ENCODE measurements around the gene LACTB. TPM values are rescaled to one million over a fixed set of nuclear protein-coding genes. Genes with fewer than 3 reads are reported as not detected.

Gene LACTB
- total and polyA plus RNA-seq, 7 donors, result 7.2 to 32.4 (median 11.2) TPM

GRCh38 chr15:63122002-63122875 is 578 bp downstream of the LACTB start:
- Histone ChIP-seq H3K4me3 (peak overlapping the region; percentile 66 to 99 (median 83)), H3K4me1 (peaks cover 0 to 13% (median 2%) of the 10 kb centered on the region in 4 donors), H3K9me3 (peaks cover 0 to 2% (median 0%) of the 10 kb centered on the region in 4 donors), H3K27me3 (no peaks in the 10 kb centered on the region), H3K27ac (peak overlapping the region; percentile 89 to 94 (median 91)), H3K36me3 (peaks cover 0 to 16% (median 0%) of the 10 kb centered on the region in 4 donors)
- peak in 1 of 4 experiments; percentile 15 for TF ChIP-seq CTCF (IDR thresholded peaks at IDR 0.05)
- peak; percentile 39 to 62 (median 50) for TF ChIP-seq POLR2AphosphoS5 (IDR thresholded peaks at IDR 0.05)
- no peak for TF ChIP-seq POLR2A (IDR thresholded peaks at IDR 0.05)
- TF ChIP-seq EP300 (IDR thresholded peaks at IDR 0.05), result no peak
- WGBS, 2 donors, result 1% methylated on average over 59 of the region's 59 CpGs
- intact Hi-C loops (cut with DNase I), result loop anchor here (10.0 kb wide), 1 partner anchor 153 kb away; the partner anchor contains the start of gene APH1B
- peak; percentile 93 for DNase-seq

GRCh38 chr15:63124506-63124905 is 2.8 kb downstream of the LACTB start:
- Histone ChIP-seq H3K27ac (no peak overlapping the region), H3K4me1 (peaks cover 0 to 13% (median 2%) of the 10 kb centered on the region in 4 donors), H3K9me3 (peaks cover 0 to under 1% (median 0%) of the 10 kb centered on the region in 4 donors), H3K4me3 (no peak overlapping the region), H3K36me3 (peaks cover 0 to 35% (median 5%) of the 10 kb centered on the region in 4 donors), H3K27me3 (no peaks in the 10 kb centered on the region)
- intact Hi-C loops (cut with DNase I), result loop anchor here (10.0 kb wide), 1 partner anchor 150 kb away; the partner anchor contains the start of gene APH1B
- 97 to 98% methylated on average over 9 of the region's 9 CpGs for WGBS, 2 donors
- DNase-seq, result no peak
- no peak for TF ChIP-seq POLR2A (IDR thresholded peaks at IDR 0.05)
- no peak for TF ChIP-seq EP300 (IDR thresholded peaks at IDR 0.05)
- TF ChIP-seq CTCF (IDR thresholded peaks at IDR 0.05), result no peak
- TF ChIP-seq POLR2AphosphoS5 (IDR thresholded peaks at IDR 0.05), result no peak

GRCh38 chr15:63126726-63127125 is 5.1 kb downstream of the LACTB start:
- intact Hi-C loops (cut with DNase I), result loop anchor here (10.0 kb wide), 1 partner anchor 148 kb away; the partner anchor contains the start of gene APH1B

GRCh38 chr15:63133786-63134185 is 12.1 kb downstream of the LACTB start:
- peak overlapping the region in 2 of 4 donors; percentile 20 to 57 for H3K27ac ChIP-seq
- no peaks in the 10 kb centered on the region for H3K9me3 ChIP-seq
- peaks cover 0 to 4% (median 0%) of the 10 kb centered on the region in 4 donors for H3K4me1 ChIP-seq
- H3K4me3 ChIP-seq, result no peak overlapping the region
- 84 to 85% methylated on average over 1 of the region's 1 CpG for WGBS, 2 donors
- peaks cover 0 to 19% (median 3%) of the 10 kb centered on the region in 4 donors for H3K36me3 ChIP-seq
- no peaks in the 10 kb centered on the region for H3K27me3 ChIP-seq
- DNase-seq, result no peak
- TF ChIP-seq POLR2A (IDR thresholded peaks at IDR 0.05) (no peak), EP300 (IDR thresholded peaks at IDR 0.05) (no peak), CTCF (IDR thresholded peaks at IDR 0.05) (no peak), POLR2AphosphoS5 (IDR thresholded peaks at IDR 0.05) (no peak)
- intact Hi-C loops (cut with DNase I), result no loop called here

More at GRCh38 chr15:63126726-63127125, 5.1 kb downstream of the LACTB start:
- DNase-seq, result no peak
- no peak overlapping the region for H3K27ac ChIP-seq
- peaks cover 0 to 8% (median 2%) of the 10 kb centered on the region in 4 donors for H3K4me1 ChIP-seq
- no peaks in the 10 kb centered on the region for H3K27me3 ChIP-seq
- H3K36me3 ChIP-seq, result peaks cover 0 to 50% (median 5%) of the 10 kb centered on the region in 4 donors
- TF ChIP-seq POLR2AphosphoS5 (IDR thresholded peaks at IDR 0.05) (no peak), POLR2A (IDR thresholded peaks at IDR 0.05) (no peak), CTCF (IDR thresholded peaks at IDR 0.05) (no peak), EP300 (IDR thresholded peaks at IDR 0.05) (no peak)
- H3K4me3 ChIP-seq, result no peak overlapping the region
- WGBS, 2 donors, result 89% methylated on average over 3 of the region's 3 CpGs
- H3K9me3 ChIP-seq, result no peaks in the 10 kb centered on the region
